ENCODE measurements around the gene LDHD. TPM values are rescaled to one million over a fixed set of nuclear protein-coding genes. Genes with fewer than 3 reads are reported as not detected.

Gene LDHD
- polyA plus RNA-seq, 3 donors = 3.7 to 6.3 (median 5.4) TPM

- TF ChIP-seq CTCF (IDR thresholded peaks at IDR 0.05) = no peak
- peak overlapping the region in 1 of 7 donors; percentile 21 for H3K27ac Mint-ChIP-seq
- Histone ChIP-seq H3K4me1 (ENCODE audit: control insufficient read depth in 1 of 2, insufficient read depth in 2 of 2, low read length in 2 of 2) (peaks cover 21 to 22% of the 10 kb centered on the region in 2 donors), H3K4me3 (replicated peaks in 1 of 3; ENCODE audit: low read depth in 2 of 3, low read length in 3 of 3) (no peak overlapping the region), H3K9ac (ENCODE audit: insufficient read depth, low read length, poor library complexity, severe bottlenecking) (no peak overlapping the region), H3K36me3 (replicated peaks in 1 of 2; ENCODE audit: control insufficient read depth in 1 of 2, insufficient read depth in 2 of 2, low read length in 2 of 2) (peaks cover 0 to 2% of the 10 kb centered on the region in 2 donors), H3K79me2 (ENCODE audit: insufficient read depth, low read length) (peaks cover 22% of the 10 kb centered on the region), H3K4me2 (replicated peaks; ENCODE audit: extremely low read depth, low read length, poor library complexity, severe bottlenecking) (no peak overlapping the region), H3K27me3 (ENCODE audit: control insufficient read depth in 2 of 2, insufficient read depth in 2 of 2, low read length in 2 of 2) (no peaks in the 10 kb centered on the region), H3K9me3 (replicated peaks in 1 of 2; ENCODE audit: control insufficient read depth in 1 of 2, insufficient read depth in 1 of 2, low read length in 2 of 2) (no peaks in the 10 kb centered on the region), H2AFZ (ENCODE audit: insufficient read depth, low read depth, low read length, poor library complexity, severe bottlenecking) (no peak overlapping the region), H4K20me1 (ENCODE audit: insufficient read depth, low read length) (peaks cover 6% of the 10 kb centered on the region), H3K27ac (ENCODE audit: low read depth in 1 of 2, low read length in 2 of 2) (no peak overlapping the region)
- 97% methylated on average over 3 of the region's 8 CpGs for WGBS (ENCODE audit: insufficient coverage)
- H3K27me3 Mint-ChIP-seq (ENCODE audit: low read depth in 3 of 3) = peaks cover 0 to 3% (median under 1%) of the 10 kb centered on the region in 3 donors
- H3K36me3 Mint-ChIP-seq = peaks cover 8 to 11% of the 10 kb centered on the region in 2 donors
- no peak for DNase-seq
- H3K4me3 Mint-ChIP-seq = no peak overlapping the region
- H3K9me3 Mint-ChIP-seq = peaks cover 0 to 2% (median 0%) of the 10 kb centered on the region in 7 donors
- intact Hi-C loops (cut with micrococcal nuclease) = no loop called here
- H3K4me1 Mint-ChIP-seq = peaks cover 37% of the 10 kb centered on the region
These were observed 27.6 kb downstream of the LDHD start for GRCh38 chr16:75088934-75089333.

GRCh38 chr16:75088216-75088615, 28.4 kb downstream of the LDHD start:
- no peak for DNase-seq
- Mint-ChIP-seq H3K4me1 (peaks cover 35% of the 10 kb centered on the region), H3K27me3 (ENCODE audit: low read depth in 3 of 3) (peaks cover 0 to 3% (median 0%) of the 10 kb centered on the region in 3 donors), H3K36me3 (peaks cover 7 to 9% of the 10 kb centered on the region in 2 donors), H3K9me3 (peaks cover 0 to 2% (median 0%) of the 10 kb centered on the region in 7 donors), H3K4me3 (peak overlapping the region in 1 of 2 donors; percentile 22), H3K27ac (no peak overlapping the region)
- peaks cover 22% of the 10 kb centered on the region for H3K79me2 ChIP-seq (ENCODE audit: insufficient read depth, low read length)
- 60% methylated on average over 1 of the region's 3 CpGs for WGBS (ENCODE audit: insufficient coverage)
- no peak overlapping the region for H3K4me2 ChIP-seq (replicated peaks; ENCODE audit: extremely low read depth, low read length, poor library complexity, severe bottlenecking)
- no peaks in the 10 kb centered on the region for H3K36me3 ChIP-seq (replicated peaks in 1 of 2; ENCODE audit: control insufficient read depth in 1 of 2, insufficient read depth in 2 of 2, low read length in 2 of 2)
- no peak overlapping the region for H3K4me3 ChIP-seq (replicated peaks in 1 of 3; ENCODE audit: low read depth in 2 of 3, low read length in 3 of 3)
- H3K27ac ChIP-seq (ENCODE audit: low read depth in 1 of 2, low read length in 2 of 2) = no peak overlapping the region
- no peak for TF ChIP-seq CTCF (IDR thresholded peaks at IDR 0.05)
- no peaks in the 10 kb centered on the region for H3K9me3 ChIP-seq (replicated peaks in 1 of 2; ENCODE audit: control insufficient read depth in 1 of 2, insufficient read depth in 1 of 2, low read length in 2 of 2)
- peaks cover 21 to 22% of the 10 kb centered on the region in 2 donors for H3K4me1 ChIP-seq (ENCODE audit: control insufficient read depth in 1 of 2, insufficient read depth in 2 of 2, low read length in 2 of 2)
- H3K9ac ChIP-seq (ENCODE audit: insufficient read depth, low read length, poor library complexity, severe bottlenecking) = no peak overlapping the region
- H3K27me3 ChIP-seq (ENCODE audit: control insufficient read depth in 2 of 2, insufficient read depth in 2 of 2, low read length in 2 of 2) = no peaks in the 10 kb centered on the region
- intact Hi-C loops (cut with micrococcal nuclease) = no loop called here
- H4K20me1 ChIP-seq (ENCODE audit: insufficient read depth, low read length) = peaks cover 6% of the 10 kb centered on the region
- no peak overlapping the region for H2AFZ ChIP-seq (ENCODE audit: insufficient read depth, low read depth, low read length, poor library complexity, severe bottlenecking)
